Subcutaneous adipose tissue (tissue), 4 donors: Measurements from ENCODE around the gene SEMA6D. TPM values are rescaled to one million over a fixed set of nuclear protein-coding genes. Genes with fewer than 3 reads are reported as not detected.

ENCODE experiments used
- CTCF ChIP-seq: fragments of 450-650 bp; IDR thresholded peaks from one replicate; pipeline ENCODE4 v1.5.1; 2016; ENCODE audit warnings: low read depth, mild to moderate bottlenecking, control low read depth, antibody characterized with exemption, moderate library complexity
- total RNA-seq, 4 donors: library from RNA; depleted of rRNA; stranded (reverse); fragments of >200 nt; gene quantifications; one replicate each; pipeline ENCODE4 v1.1.0, GENCODE V29; 2016

The SEMA6D gene
- total RNA-seq, 4 donors from 2014 or later: 3.7 to 9.6 (median 6.3) TPM

- no peak for TF ChIP-seq CTCF
These were observed 11.9 kb upstream of the SEMA6D start for GRCh38 chr15:47705281-47705997.

GRCh38 chr15:47707391-47707790 lies 9.9 kb upstream of the SEMA6D start:
- TF ChIP-seq CTCF: no peak

GRCh38 chr15:47708161-47708980 lies 8.9 kb upstream of the SEMA6D start:
- no peak for TF ChIP-seq CTCF

- TF ChIP-seq CTCF: no peak
These were observed 5.7 kb upstream of the SEMA6D start for GRCh38 chr15:47711655-47712054.

- TF ChIP-seq CTCF: no peak
These were observed 1.9 kb upstream of the SEMA6D start for GRCh38 chr15:47715402-47715801.

GRCh38 chr15:47715856-47716445 lies 1.4 kb upstream of the SEMA6D start:
- no peak for TF ChIP-seq CTCF

- TF ChIP-seq CTCF: no peak
These were observed 789 bp upstream of the SEMA6D start for GRCh38 chr15:47716516-47716915.
